ENCODE data around the gene CLDN8. TPM values are rescaled to one million over a fixed set of nuclear protein-coding genes. Genes with fewer than 3 reads are reported as not detected.
A peak's percentile ranks its signal among the peaks of the same experiment; 100 is the strongest.

CLDN8 gene
- total RNA-seq, 4 donors from 2014 or later: 8.9 to 55.6 (median 32.6) TPM

DNA sequence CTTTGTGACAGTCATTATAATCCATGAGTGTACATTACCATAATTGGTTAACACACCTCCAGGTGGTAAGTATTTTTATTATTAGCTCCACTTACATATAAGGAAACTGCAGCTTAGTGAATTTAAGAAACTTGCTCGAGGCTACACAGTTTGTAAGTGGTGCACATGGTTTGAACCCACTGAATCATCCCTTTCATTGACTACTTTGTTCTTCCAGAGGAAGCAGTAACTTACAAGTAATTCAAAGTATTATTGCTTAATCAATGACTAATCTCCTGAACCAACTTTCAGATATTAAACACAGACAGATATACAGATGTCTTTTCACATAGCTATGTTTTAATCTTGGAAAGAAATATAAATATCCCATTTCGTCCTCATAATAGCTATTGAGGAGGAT, 18.7 kb upstream of the CLDN8 start:
- H3K4me3 ChIP-seq (replicated peaks in 1 of 3): no peak overlapping the region
- no peaks in the 10 kb centered on the region for H3K27me3 ChIP-seq
- no peaks in the 10 kb centered on the region for H3K9me3 ChIP-seq
- no peak overlapping the region for H3K27ac ChIP-seq
- no peak for DNase-seq
- no peaks in the 10 kb centered on the region for H3K36me3 ChIP-seq
- intact Hi-C loops (cut with DNase I): no loop called here
- 68 to 81% methylated on average over 2 of the region's 2 CpGs for WGBS, 2 donors
- no peak for TF ChIP-seq POLR2A (IDR thresholded peaks at IDR 0.05)
- TF ChIP-seq, protein P1, sequence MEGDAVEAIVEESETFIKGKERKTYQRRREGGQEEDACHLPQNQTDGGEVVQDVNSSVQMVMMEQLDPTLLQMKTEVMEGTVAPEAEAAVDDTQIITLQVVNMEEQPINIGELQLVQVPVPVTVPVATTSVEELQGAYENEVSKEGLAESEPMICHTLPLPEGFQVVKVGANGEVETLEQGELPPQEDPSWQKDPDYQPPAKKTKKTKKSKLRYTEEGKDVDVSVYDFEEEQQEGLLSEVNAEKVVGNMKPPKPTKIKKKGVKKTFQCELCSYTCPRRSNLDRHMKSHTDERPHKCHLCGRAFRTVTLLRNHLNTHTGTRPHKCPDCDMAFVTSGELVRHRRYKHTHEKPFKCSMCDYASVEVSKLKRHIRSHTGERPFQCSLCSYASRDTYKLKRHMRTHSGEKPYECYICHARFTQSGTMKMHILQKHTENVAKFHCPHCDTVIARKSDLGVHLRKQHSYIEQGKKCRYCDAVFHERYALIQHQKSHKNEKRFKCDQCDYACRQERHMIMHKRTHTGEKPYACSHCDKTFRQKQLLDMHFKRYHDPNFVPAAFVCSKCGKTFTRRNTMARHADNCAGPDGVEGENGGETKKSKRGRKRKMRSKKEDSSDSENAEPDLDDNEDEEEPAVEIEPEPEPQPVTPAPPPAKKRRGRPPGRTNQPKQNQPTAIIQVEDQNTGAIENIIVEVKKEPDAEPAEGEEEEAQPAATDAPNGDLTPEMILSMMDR (IDR thresholded peaks at IDR 0.05): no peak
- no peaks in the 10 kb centered on the region for H3K4me1 ChIP-seq

DNA sequence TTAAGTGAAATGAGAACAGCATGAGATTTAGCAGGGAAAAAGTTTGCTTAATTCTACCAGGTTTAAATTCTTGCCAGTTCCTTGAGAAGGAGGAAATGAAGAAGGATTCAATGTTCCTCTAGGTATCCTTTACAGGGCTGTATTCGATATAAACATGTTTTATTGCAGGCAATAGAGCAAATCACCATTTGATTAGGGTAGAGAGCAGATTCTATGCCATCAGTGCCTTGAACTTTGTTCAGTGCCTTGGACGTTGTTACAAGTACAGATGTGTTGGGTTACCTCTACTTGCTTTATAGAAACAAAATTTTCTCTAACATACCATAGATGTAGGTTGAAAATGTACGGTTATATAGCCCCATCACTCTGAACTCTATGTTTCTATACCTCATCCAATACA, 18.2 kb upstream of the CLDN8 start:
- H3K27ac ChIP-seq: no peak overlapping the region
- intact Hi-C loops (cut with DNase I): no loop called here
- 75 to 78% methylated on average over 3 of the region's 3 CpGs for WGBS, 2 donors
- no peaks in the 10 kb centered on the region for H3K9me3 ChIP-seq
- no peak for DNase-seq
- H3K4me3 ChIP-seq (replicated peaks in 1 of 3): no peak overlapping the region
- TF ChIP-seq, protein P1 (IDR thresholded peaks at IDR 0.05): no peak
- H3K27me3 ChIP-seq: no peaks in the 10 kb centered on the region
- no peaks in the 10 kb centered on the region for H3K36me3 ChIP-seq
- no peaks in the 10 kb centered on the region for H3K4me1 ChIP-seq

DNA sequence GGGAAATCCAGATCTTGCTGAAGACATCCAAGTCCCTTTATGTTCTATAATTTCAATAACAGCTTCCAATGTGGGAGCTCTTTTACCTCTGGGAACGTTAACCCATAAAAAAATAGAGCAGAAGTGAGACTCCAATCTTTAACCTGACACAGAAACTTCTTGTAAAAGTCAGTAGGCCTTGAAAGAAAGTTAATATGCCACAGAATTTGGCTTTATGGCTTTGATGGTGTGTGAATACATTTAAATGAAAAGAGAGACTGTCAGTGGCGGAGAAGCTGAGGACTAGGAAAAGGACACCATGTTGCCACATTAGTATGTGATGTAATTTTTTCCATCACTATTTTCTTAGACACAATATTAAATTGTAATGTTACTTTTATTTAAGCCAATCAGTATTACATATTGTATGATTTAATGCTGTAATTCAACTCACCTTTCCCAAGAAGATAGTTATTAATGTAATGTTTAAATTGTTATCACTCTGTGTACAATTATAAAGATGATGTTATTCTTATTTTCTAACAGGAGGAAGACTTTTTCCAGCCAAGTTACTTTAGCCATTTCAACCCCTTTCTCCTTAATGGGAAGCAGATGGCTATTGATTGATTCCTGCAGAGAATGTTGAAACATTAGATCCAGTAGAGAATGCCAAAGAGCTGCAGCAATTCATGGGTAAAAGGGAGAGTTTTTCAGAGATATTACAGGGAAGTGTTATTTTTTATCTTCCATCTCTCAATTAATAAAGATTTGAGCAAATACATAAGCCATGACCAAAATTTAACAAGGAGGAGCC, 17.5 kb upstream of the CLDN8 start:
- no peak for DNase-seq
- Histone ChIP-seq H3K4me3 (replicated peaks in 1 of 3) (no peak overlapping the region), H3K4me1 (no peaks in the 10 kb centered on the region), H3K27me3 (no peaks in the 10 kb centered on the region), H3K36me3 (no peaks in the 10 kb centered on the region), H3K27ac (no peak overlapping the region), H3K9me3 (no peaks in the 10 kb centered on the region)
- WGBS, 2 donors: 81 to 85% methylated on average over 2 of the region's 2 CpGs
- intact Hi-C loops (cut with DNase I): no loop called here
- TF ChIP-seq, protein P1 (IDR thresholded peaks at IDR 0.05): no peak
- TF ChIP-seq POLR2A (IDR thresholded peaks at IDR 0.05): no peak

DNA sequence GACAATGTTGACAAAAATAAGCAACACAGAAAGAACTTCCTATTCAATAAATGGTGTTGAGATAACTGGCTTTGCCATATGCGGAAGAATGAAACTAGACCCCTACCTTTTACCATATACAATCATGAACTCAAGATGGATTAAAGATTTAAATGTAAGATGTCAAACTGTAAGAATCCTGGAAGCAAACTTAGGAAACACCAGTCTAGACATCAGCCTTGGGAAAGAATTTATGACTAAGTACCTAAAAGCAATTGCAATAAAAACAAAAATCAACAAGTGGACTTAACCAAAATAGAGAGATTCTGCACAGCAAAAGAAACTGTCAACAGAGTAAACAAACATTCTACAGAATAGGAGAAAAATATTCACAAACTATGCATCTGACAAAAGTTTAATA, 16.1 kb upstream of the CLDN8 start:
- no peak for DNase-seq
- H3K4me3 ChIP-seq (replicated peaks in 1 of 3): no peak overlapping the region
- intact Hi-C loops (cut with DNase I): no loop called here
- H3K9me3 ChIP-seq: no peaks in the 10 kb centered on the region
- H3K27me3 ChIP-seq: no peaks in the 10 kb centered on the region
- peaks cover 6 to 12% of the 10 kb centered on the region in 2 donors for H3K4me1 ChIP-seq
- no peaks in the 10 kb centered on the region for H3K36me3 ChIP-seq
- WGBS, 2 donors: 94 to 98% methylated on average over 1 of the region's 1 CpG
- H3K27ac ChIP-seq: no peak overlapping the region
- TF ChIP-seq POLR2A (IDR thresholded peaks at IDR 0.05): no peak
- TF ChIP-seq, protein P1 (IDR thresholded peaks at IDR 0.05): no peak

DNA sequence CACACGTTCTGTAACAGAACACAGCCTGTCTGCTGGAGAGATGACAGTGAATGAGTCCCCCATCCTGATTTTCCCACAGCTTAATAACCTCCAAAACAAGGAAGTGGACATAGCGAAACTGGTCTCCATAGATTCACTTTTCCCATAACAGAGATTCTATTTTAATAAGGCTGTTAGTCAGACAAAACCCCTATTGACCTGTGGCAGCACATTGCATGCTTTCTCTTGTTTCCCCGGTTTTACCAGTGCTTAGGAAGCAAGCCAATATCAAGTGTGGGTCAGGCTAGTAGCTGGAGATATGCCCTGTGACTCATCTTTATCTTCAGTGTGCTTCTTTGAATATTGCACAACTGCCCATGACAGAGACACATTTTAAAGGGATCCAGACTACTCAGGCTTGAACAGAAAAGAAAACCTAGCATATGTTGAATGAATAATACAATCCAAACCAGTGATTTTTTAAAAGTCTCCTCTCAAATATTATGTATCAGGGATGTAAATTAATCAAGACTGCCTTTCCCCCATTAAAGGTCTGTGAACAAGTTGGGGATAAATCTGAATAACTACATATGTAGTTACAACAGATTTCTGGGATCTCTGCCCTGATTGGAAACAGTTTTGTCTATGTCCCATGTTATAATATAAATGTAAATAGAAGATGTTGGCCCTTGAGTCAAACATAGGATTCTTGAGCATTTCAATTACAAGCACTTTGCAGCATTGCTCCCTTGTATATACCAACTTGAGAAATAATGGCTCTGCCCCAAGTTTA, 11.9 kb upstream of the CLDN8 start:
- WGBS, 2 donors: 37 to 53% methylated on average over 3 of the region's 3 CpGs
- Histone ChIP-seq H3K9me3 (no peaks in the 10 kb centered on the region), H3K4me3 (replicated peaks in 1 of 3) (no peak overlapping the region), H3K27ac (peak overlapping the region in 2 of 3 donors; percentile 8 to 41), H3K4me1 (peaks cover 13% of the 10 kb centered on the region in 2 donors), H3K36me3 (no peaks in the 10 kb centered on the region), H3K27me3 (no peaks in the 10 kb centered on the region)
- intact Hi-C loops (cut with DNase I): no loop called here
- no peak for TF ChIP-seq POLR2A (IDR thresholded peaks at IDR 0.05)
- TF ChIP-seq, protein P1 (IDR thresholded peaks at IDR 0.05): no peak
- DNase-seq: peak in 1 of 2 donors; percentile 31
